Esophagus squamous epithelium (tissue), 4 donors: ENCODE data around the gene DUOXA2.

Source experiments
- CTCF ChIP-seq, 6 experiments: fragments of 450-650 bp in 4 of 6; fragments of 200-600 bp in 2 of 6; sonication (generic) in 2 of 6; IDR thresholded peaks; one replicate each; pipeline ENCODE4 v1.5.1; 2016 to 2019; ENCODE audit warnings: antibody characterized with exemption in 6 of 6, mild to moderate bottlenecking in 4 of 6, moderate library complexity in 4 of 6
- POLR2A ChIP-seq, 4 donors: fragments of 450-650 bp; IDR thresholded peaks; one replicate each; pipeline ENCODE4 v1.6.1; 2017; ENCODE audit warnings: antibody characterized with exemption in 4 of 4, mild to moderate bottlenecking in 4 of 4, moderate library complexity in 3 of 4

GRCh38 chr15:45084163-45084562 is 30.0 kb upstream of the DUOXA2 start:
- TF ChIP-seq CTCF (IDR thresholded peaks at IDR 0.05) (no peak), POLR2A (IDR thresholded peaks at IDR 0.05) (no peak)
